ENCODE measurements around the gene KDM4C.
"Not testable (repeated sequence)": the region's sequence is repeated elsewhere in the genome, so short reads cannot be mapped to it uniquely, and the experiment has no call there.

KDM4C gene

GRCh38 chr9:7028591-7028990, 270.8 kb downstream of the KDM4C start:
- Histone ChIP-seq H3K36me3 (ENCODE audit: insufficient read depth, low read length) (0 out of 2 replicates have a peak, but pooled peaks cover 5% of the 10 kb centered on the region), H3K27ac (ENCODE audit: low read length) (no peak overlapping the region), H3K9ac (ENCODE audit: low read depth, low read length) (no peak overlapping the region), H2AFZ (ENCODE audit: low read depth, low read length) (no peak overlapping the region), H4K20me1 (ENCODE audit: insufficient read depth, low read length) (no peaks in the 10 kb centered on the region), H3K4me2 (ENCODE audit: insufficient read depth, low read length) (no peak overlapping the region), H3K4me3 (ENCODE audit: low read depth in 1 of 2, low read length in 2 of 2) (no peak overlapping the region), H3K79me2 (ENCODE audit: insufficient read depth, low read length) (no peaks in the 10 kb centered on the region), H3K27me3 (ENCODE audit: insufficient read depth, low read length, poor library complexity) (no peaks in the 10 kb centered on the region), H3K4me1 (ENCODE audit: insufficient read depth, low read length) (no peaks in the 10 kb centered on the region), H3K9me3 (ENCODE audit: insufficient read depth, low read length, severe bottlenecking) (no peaks in the 10 kb centered on the region)
- TF ChIP-seq CTCF (IDR thresholded peaks at IDR 0.05; ENCODE audit: borderline replicate concordance, extremely low read depth, low read length, poor library complexity, severe bottlenecking) (no peak), EZH2 (IDR thresholded peaks at IDR 0.05; ENCODE audit: borderline replicate concordance, low read depth, low read length, severe bottlenecking) (no peak)
- no peak for ATAC-seq (ENCODE audit: insufficient read depth, low read depth)
- no peak for DNase-seq

GRCh38 chr9:7030943-7031342, 273.2 kb downstream of the KDM4C start:
- H4K20me1 ChIP-seq (ENCODE audit: insufficient read depth, low read length); H3K36me3 ChIP-seq (ENCODE audit: insufficient read depth, low read length); H3K4me2 ChIP-seq (ENCODE audit: insufficient read depth, low read length); DNase-seq; H3K27ac ChIP-seq (ENCODE audit: low read length); H3K79me2 ChIP-seq (ENCODE audit: insufficient read depth, low read length); H3K9me3 ChIP-seq (ENCODE audit: insufficient read depth, low read length, severe bottlenecking); H3K4me3 ChIP-seq (ENCODE audit: low read depth in 1 of 2, low read length in 2 of 2); ATAC-seq (ENCODE audit: insufficient read depth, low read depth); H2AFZ ChIP-seq (ENCODE audit: low read depth, low read length); H3K27me3 ChIP-seq (ENCODE audit: insufficient read depth, low read length, poor library complexity); H3K9ac ChIP-seq (ENCODE audit: low read depth, low read length); H3K4me1 ChIP-seq (ENCODE audit: insufficient read depth, low read length): not testable (repeated sequence)

- Histone ChIP-seq H2AFZ (ENCODE audit: low read depth, low read length) (no peak overlapping the region), H3K27ac (ENCODE audit: low read length) (no peak overlapping the region), H4K20me1 (ENCODE audit: insufficient read depth, low read length) (no peaks in the 10 kb centered on the region), H3K79me2 (ENCODE audit: insufficient read depth, low read length) (no peaks in the 10 kb centered on the region), H3K36me3 (ENCODE audit: insufficient read depth, low read length) (0 out of 2 replicates have a peak, but pooled peaks cover 1% of the 10 kb centered on the region), H3K4me3 (ENCODE audit: low read depth in 1 of 2, low read length in 2 of 2) (no peak overlapping the region), H3K4me1 (ENCODE audit: insufficient read depth, low read length) (no peaks in the 10 kb centered on the region), H3K9me3 (ENCODE audit: insufficient read depth, low read length, severe bottlenecking) (no peaks in the 10 kb centered on the region), H3K9ac (ENCODE audit: low read depth, low read length) (no peak overlapping the region), H3K27me3 (ENCODE audit: insufficient read depth, low read length, poor library complexity) (no peaks in the 10 kb centered on the region), H3K4me2 (ENCODE audit: insufficient read depth, low read length) (no peak overlapping the region)
- TF ChIP-seq EZH2 (IDR thresholded peaks at IDR 0.05; ENCODE audit: borderline replicate concordance, low read depth, low read length, severe bottlenecking) (no peak), CTCF (IDR thresholded peaks at IDR 0.05; ENCODE audit: borderline replicate concordance, extremely low read depth, low read length, poor library complexity, severe bottlenecking) (no peak)
- no peak for DNase-seq
- ATAC-seq (ENCODE audit: insufficient read depth, low read depth) = no peak
Observed at GRCh38 chr9:7033076-7034045, 275.6 kb downstream of the KDM4C start.

- DNase-seq (no peak), ATAC-seq (ENCODE audit: insufficient read depth, low read depth) (no peak)
- Histone ChIP-seq H3K27me3 (ENCODE audit: insufficient read depth, low read length, poor library complexity) (no peaks in the 10 kb centered on the region), H3K9me3 (ENCODE audit: insufficient read depth, low read length, severe bottlenecking) (no peaks in the 10 kb centered on the region), H3K36me3 (ENCODE audit: insufficient read depth, low read length) (no peaks in the 10 kb centered on the region), H2AFZ (ENCODE audit: low read depth, low read length) (no peak overlapping the region), H3K27ac (ENCODE audit: low read length) (no peak overlapping the region), H3K4me2 (ENCODE audit: insufficient read depth, low read length) (no peak overlapping the region), H4K20me1 (ENCODE audit: insufficient read depth, low read length) (no peaks in the 10 kb centered on the region), H3K9ac (ENCODE audit: low read depth, low read length) (no peak overlapping the region), H3K4me3 (ENCODE audit: low read depth in 1 of 2, low read length in 2 of 2) (no peak overlapping the region), H3K4me1 (ENCODE audit: insufficient read depth, low read length) (no peaks in the 10 kb centered on the region), H3K79me2 (ENCODE audit: insufficient read depth, low read length) (no peaks in the 10 kb centered on the region)
- TF ChIP-seq EZH2 (IDR thresholded peaks at IDR 0.05; ENCODE audit: borderline replicate concordance, low read depth, low read length, severe bottlenecking) (no peak), CTCF (IDR thresholded peaks at IDR 0.05; ENCODE audit: borderline replicate concordance, extremely low read depth, low read length, poor library complexity, severe bottlenecking) (no peak)
Observed at GRCh38 chr9:7037176-7037575, 279.4 kb downstream of the KDM4C start.

Measured in DND-41 (cell line).